ENCODE data around the gene SLC35F6.

SLC35F6 gene

GRCh38 chr2:26724784-26725520 is 39.1 kb upstream of the SLC35F6 start:
- H3K4me2 ChIP-seq (ENCODE audit: low read length), result peak overlapping the region; percentile 31
- H2AFZ ChIP-seq, result peak overlapping the region; percentile 54
- H3K4me1 ChIP-seq, result peaks cover 61% of the 10 kb centered on the region
- TF ChIP-seq CTCF (IDR thresholded peaks at IDR 0.05), result no peak
- H3K9me3 ChIP-seq (ENCODE audit: control insufficient read depth, low read length), result no peaks in the 10 kb centered on the region
- H3K79me2 ChIP-seq, result peaks cover 13% of the 10 kb centered on the region
- no peaks in the 10 kb centered on the region for H3K27me3 ChIP-seq (ENCODE audit: control insufficient read depth, insufficient read depth, low read length)
- no peak overlapping the region for H3K4me3 ChIP-seq (ENCODE audit: low read depth, low read length)
- H3K27ac ChIP-seq, result peak overlapping the region; percentile 95
- H3K36me3 ChIP-seq (ENCODE audit: control insufficient read depth, insufficient read depth, low read length), result no peaks in the 10 kb centered on the region
- no peak overlapping the region for H3K9ac ChIP-seq

- no peak for TF ChIP-seq CTCF (IDR thresholded peaks at IDR 0.05)
- Histone ChIP-seq H3K27me3 (ENCODE audit: control insufficient read depth, insufficient read depth, low read length) (no peaks in the 10 kb centered on the region), H3K9ac (no peak overlapping the region), H3K27ac (peak overlapping the region; percentile 95), H3K9me3 (ENCODE audit: control insufficient read depth, low read length) (no peaks in the 10 kb centered on the region), H3K4me3 (ENCODE audit: low read depth, low read length) (no peak overlapping the region), H2AFZ (no peak overlapping the region), H3K4me2 (ENCODE audit: low read length) (no peak overlapping the region), H3K4me1 (peaks cover 56% of the 10 kb centered on the region), H3K36me3 (ENCODE audit: control insufficient read depth, insufficient read depth, low read length) (no peaks in the 10 kb centered on the region), H3K79me2 (peaks cover 13% of the 10 kb centered on the region)
These were observed 38.6 kb upstream of the SLC35F6 start for GRCh38 chr2:26725521-26725820.

- peaks cover 13% of the 10 kb centered on the region for H3K79me2 ChIP-seq
- no peak overlapping the region for H3K4me3 ChIP-seq (ENCODE audit: low read depth, low read length)
- peaks cover 48% of the 10 kb centered on the region for H3K4me1 ChIP-seq
- H2AFZ ChIP-seq, result no peak overlapping the region
- H3K27ac ChIP-seq, result peak overlapping the region; percentile 95
- no peaks in the 10 kb centered on the region for H3K36me3 ChIP-seq (ENCODE audit: control insufficient read depth, insufficient read depth, low read length)
- no peak overlapping the region for H3K9ac ChIP-seq
- no peaks in the 10 kb centered on the region for H3K9me3 ChIP-seq (ENCODE audit: control insufficient read depth, low read length)
- H3K4me2 ChIP-seq (ENCODE audit: low read length), result no peak overlapping the region
- TF ChIP-seq CTCF (IDR thresholded peaks at IDR 0.05), result no peak
- H3K27me3 ChIP-seq (ENCODE audit: control insufficient read depth, insufficient read depth, low read length), result no peaks in the 10 kb centered on the region
These were observed 37.9 kb upstream of the SLC35F6 start for GRCh38 chr2:26726228-26726627.

- no peaks in the 10 kb centered on the region for H3K36me3 ChIP-seq (ENCODE audit: control insufficient read depth, insufficient read depth, low read length)
- no peak for TF ChIP-seq CTCF (IDR thresholded peaks at IDR 0.05)
- H3K79me2 ChIP-seq, result peaks cover 13% of the 10 kb centered on the region
- no peaks in the 10 kb centered on the region for H3K9me3 ChIP-seq (ENCODE audit: control insufficient read depth, low read length)
- H2AFZ ChIP-seq, result no peak overlapping the region
- H3K9ac ChIP-seq, result no peak overlapping the region
- H3K4me1 ChIP-seq, result peaks cover 31% of the 10 kb centered on the region
- H3K4me3 ChIP-seq (ENCODE audit: low read depth, low read length), result no peak overlapping the region
- no peak overlapping the region for H3K4me2 ChIP-seq (ENCODE audit: low read length)
- H3K27me3 ChIP-seq (ENCODE audit: control insufficient read depth, insufficient read depth, low read length), result no peaks in the 10 kb centered on the region
- H3K27ac ChIP-seq, result no peak overlapping the region
These were observed 36.2 kb upstream of the SLC35F6 start for GRCh38 chr2:26727641-26728561.
